NCI-H146 treated with DMSO at 0.1 percent for 48 hours (cell line): ENCODE results near the gene EID3.

Experiments
- DNase-seq: peaks from one replicate; lab custom pipeline; 2025; ENCODE audit not compliant: unreplicated experiment; lab: John Stamatoyannopoulos, UW

Gene EID3

DNA sequence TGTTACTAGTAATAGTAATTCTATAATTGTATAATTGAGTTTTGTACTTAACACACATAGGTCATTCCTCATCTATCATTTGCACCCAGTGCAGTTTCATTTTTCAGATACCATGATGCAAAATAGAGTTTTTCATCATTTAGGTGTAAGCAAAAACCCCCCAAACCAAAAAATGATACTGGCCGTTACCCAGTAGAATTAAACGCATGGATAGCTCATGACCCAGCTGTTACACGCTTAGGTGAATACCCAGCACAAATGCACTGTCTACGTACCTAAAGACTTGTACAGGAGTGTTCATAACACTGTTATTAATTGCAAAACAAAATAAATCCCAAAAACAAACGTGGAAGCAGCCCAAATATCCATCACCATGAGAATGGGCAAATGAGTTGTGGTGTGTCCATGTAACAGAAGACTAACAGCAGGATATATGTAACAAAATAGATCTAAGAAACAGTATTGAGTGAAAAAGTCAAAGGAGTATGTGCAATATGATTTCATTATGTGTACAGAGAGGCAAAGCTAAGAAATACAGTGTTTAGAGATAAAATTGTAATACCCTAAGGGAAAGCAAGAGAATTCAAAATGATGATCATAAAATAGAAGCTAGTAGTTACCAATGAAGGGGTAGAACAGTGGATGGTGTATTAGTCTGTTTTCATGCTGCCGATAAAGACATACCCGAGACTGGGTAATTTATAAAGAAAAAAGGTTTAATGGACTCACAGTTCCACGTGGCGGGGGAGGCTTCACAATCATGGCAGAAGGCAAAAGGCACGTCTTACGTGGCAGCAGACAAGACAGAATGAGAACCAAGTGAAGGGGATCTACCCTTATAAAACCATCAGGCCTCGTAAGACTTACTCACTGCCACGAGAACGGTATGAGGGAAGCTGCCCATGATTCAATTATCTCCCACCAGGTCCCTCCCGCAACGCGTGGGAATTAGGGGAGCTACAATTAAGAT lies 49.8 kb downstream of the EID3 start:
- DNase-seq: no peak

GRCh38 chr12:104354167-104354867 lies 50.8 kb downstream of the EID3 start:
- no peak for DNase-seq
